ENCODE results near the gene HOXA4. TPM values are rescaled to one million over a fixed set of nuclear protein-coding genes. Genes with fewer than 3 reads are reported as not detected.

HOXA4 gene
- total RNA-seq, 2 experiments from 2014 or later = 0.15 TPM; not detected in 1

- peaks cover 80% of the 10 kb centered on the region for H3K27me3 Mint-ChIP-seq
These were observed 30.8 kb downstream of the HOXA4 start for GRCh38 chr7:27099453-27100370.

DNA sequence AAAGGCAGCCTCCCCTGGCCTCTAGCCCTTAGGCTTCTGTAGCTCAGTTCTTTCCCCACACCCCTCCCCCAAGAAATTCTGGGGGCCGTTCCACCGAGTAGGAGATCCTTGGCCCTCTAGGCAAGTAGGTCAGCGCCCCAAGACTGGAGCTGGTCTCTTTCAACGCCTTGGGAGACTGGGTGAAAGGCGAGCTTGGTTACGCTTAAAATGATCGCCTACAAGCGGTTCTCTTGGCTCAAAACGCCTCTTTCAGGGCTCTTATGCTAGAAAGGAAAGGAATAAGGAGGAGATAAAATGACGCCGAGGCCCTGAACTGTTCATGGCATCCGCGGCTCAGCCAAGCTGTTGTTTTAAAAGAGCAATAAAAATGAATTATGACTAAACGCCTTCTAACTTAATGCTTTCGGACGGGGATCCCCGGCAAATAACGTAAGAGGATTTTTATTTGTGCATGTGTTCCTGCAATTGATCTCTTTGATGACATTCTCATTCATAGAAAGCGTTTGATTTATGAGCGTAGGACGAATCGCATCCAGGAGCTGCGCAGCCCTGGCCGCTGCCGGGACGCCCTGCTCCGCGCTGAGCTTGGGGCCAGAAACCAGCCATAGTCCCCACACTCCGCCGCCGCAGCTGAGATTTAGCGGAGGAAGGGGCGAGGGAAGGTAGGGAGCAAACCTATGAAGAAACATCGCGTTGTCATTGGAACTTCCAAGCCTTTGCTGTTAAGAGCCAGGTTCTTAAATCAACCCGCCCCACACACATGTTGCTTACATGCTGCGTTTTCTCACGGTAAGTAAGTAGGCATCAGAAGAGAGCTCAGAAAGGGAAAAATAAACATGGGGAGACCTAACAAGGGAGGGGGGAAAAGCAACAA is 31.7 kb downstream of the HOXA4 start:
- peaks cover 82% of the 10 kb centered on the region for H3K27me3 Mint-ChIP-seq
- H3K4me3 Mint-ChIP-seq = no peak overlapping the region
- no peaks in the 10 kb centered on the region for H3K9me3 Mint-ChIP-seq
- DNase-seq = no peak
- H3K27ac Mint-ChIP-seq = no peak overlapping the region
- peaks cover 8% of the 10 kb centered on the region for H3K36me3 Mint-ChIP-seq (ENCODE audit: low read depth)
- ChIA-PET CTCF (interaction anchor here (0.5 kb wide), 2 partner anchors 22 to 248 kb away, joined by 5 read pairs; no protein-coding TSS in a partner anchor), POLR2A (no interaction called here)
- peaks cover 26% of the 10 kb centered on the region for H3K4me1 Mint-ChIP-seq

More at GRCh38 chr7:27099453-27100370, 30.8 kb downstream of the HOXA4 start:
- Mint-ChIP-seq H3K4me3 (no peak overlapping the region), H3K4me1 (peaks cover 25% of the 10 kb centered on the region), H3K9me3 (no peaks in the 10 kb centered on the region), H3K27ac (no peak overlapping the region), H3K36me3 (ENCODE audit: low read depth) (peaks cover 8% of the 10 kb centered on the region)
- DNase-seq = no peak
- ChIA-PET POLR2A (no interaction called here), CTCF (interaction anchor here (0.5 kb wide), 1 partner anchor 249 kb away, joined by 5 read pairs; no protein-coding TSS in a partner anchor)

- Mint-ChIP-seq H3K4me1 (peaks cover 26% of the 10 kb centered on the region), H3K4me3 (peak overlapping the region; percentile 85), H3K27ac (no peak overlapping the region), H3K9me3 (no peaks in the 10 kb centered on the region), H3K27me3 (peaks cover 80% of the 10 kb centered on the region), H3K36me3 (ENCODE audit: low read depth) (peaks cover 8% of the 10 kb centered on the region)
- CTCF ChIA-PET = no interaction called here
- DNase-seq = no peak
- POLR2A ChIA-PET = no interaction called here
These were observed 32.6 kb downstream of the HOXA4 start for GRCh38 chr7:27097686-27098577.

- ChIA-PET POLR2A (interaction anchor here (0.9 to 1.0 kb wide), 2 partner anchors 232 to 234 kb away, joined by 3 to 5 read pairs; no protein-coding TSS in a partner anchor), CTCF (interaction anchor here (1.3 kb wide), 2 partner anchors 8 to 54 kb away, joined by 3 to 6 read pairs; no protein-coding TSS in a partner anchor)
- Mint-ChIP-seq H3K27ac (no peak overlapping the region), H3K27me3 (peaks cover 81% of the 10 kb centered on the region), H3K36me3 (ENCODE audit: low read depth) (peaks cover 8% of the 10 kb centered on the region), H3K4me3 (peak overlapping the region; percentile 85), H3K9me3 (no peaks in the 10 kb centered on the region), H3K4me1 (peaks cover 20% of the 10 kb centered on the region)
- no peak for DNase-seq
These were observed 33.6 kb downstream of the HOXA4 start for GRCh38 chr7:27096768-27097514.

DNA sequence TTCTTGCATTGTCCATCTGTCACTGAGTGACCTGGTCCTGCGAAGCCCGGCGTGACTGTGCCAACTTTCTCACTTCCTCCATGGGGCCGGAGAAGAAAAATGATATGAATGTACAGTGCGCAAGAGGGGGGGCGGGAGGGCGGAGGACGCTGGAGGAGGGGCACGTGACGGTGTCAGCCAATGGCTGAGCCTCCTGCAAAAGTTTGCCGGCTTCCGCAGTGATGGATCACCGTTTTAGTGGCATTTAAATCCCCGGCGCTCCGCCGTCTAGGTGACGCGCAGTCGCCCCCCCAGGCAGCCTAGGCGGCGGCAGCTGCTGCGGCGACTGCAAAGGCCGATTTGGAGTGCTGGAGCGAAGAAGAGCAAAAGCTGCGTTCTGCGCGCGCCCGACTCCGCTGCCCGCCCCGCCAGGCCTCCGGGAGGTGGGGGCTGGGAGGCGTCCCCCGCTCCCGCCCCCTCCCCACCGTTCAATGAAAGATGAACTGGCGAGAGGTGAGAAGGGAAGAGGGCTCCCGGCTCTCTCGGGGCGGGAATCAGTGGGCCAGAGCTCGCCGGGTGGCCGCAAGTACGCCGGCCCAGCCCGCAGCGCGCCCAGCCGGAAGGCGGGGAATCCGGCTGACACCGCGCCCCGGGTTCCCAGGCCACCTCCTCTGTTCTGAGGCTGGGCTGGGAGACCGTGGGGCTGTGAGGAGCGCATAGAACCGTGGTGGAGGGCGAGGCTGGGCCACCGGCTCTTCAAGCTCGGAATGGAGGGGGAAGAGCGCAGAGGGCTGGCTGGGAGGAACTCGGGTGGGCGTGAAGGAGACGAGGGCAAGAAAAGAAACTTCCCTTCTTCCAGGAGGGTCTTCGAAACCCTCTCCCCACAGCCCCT is 34.4 kb downstream of the HOXA4 start, which contains the start of gene HOXA1:
Gene HOXA1 (minus strand): TSS at position 104 of the 871 bp plus-strand sequence. CDS start 88 bp downstream, at position 16.
- H3K27ac Mint-ChIP-seq = peak within 1 kb of the TSS; percentile 70
- no peaks in the 10 kb centered on the region for H3K9me3 Mint-ChIP-seq
- peaks cover 20% of the 10 kb centered on the region for H3K4me1 Mint-ChIP-seq
- H3K27me3 Mint-ChIP-seq = peaks cover 81% of the 10 kb centered on the region
- POLR2A ChIA-PET = interaction anchor here (0.9 to 1.0 kb wide), 2 partner anchors 231 to 233 kb away, joined by 3 to 5 read pairs; no protein-coding TSS in a partner anchor
- H3K36me3 Mint-ChIP-seq (ENCODE audit: low read depth) = peaks cover 4% of the 10 kb centered on the region
- CTCF ChIA-PET = interaction anchor here (1.3 kb wide), 2 partner anchors 9 to 54 kb away, joined by 3 to 6 read pairs; no protein-coding TSS in a partner anchor
- peak; percentile 78 for DNase-seq
- H3K4me3 Mint-ChIP-seq = peak within 1 kb of the TSS; percentile 85

GRCh38 chr7:27095050-27095896 is 35.3 kb downstream of the HOXA4 start:
- Mint-ChIP-seq H3K4me3 (peak overlapping the region; percentile 85), H3K4me1 (peaks cover 20% of the 10 kb centered on the region), H3K9me3 (no peaks in the 10 kb centered on the region), H3K27me3 (peaks cover 81% of the 10 kb centered on the region), H3K27ac (peak overlapping the region; percentile 70), H3K36me3 (ENCODE audit: low read depth) (peaks cover under 1% of the 10 kb centered on the region)
- peak; percentile 18 for DNase-seq
- CTCF ChIA-PET = interaction anchor here (1.3 kb wide), 1 partner anchor 55 kb away, joined by 4 read pairs; no protein-coding TSS in a partner anchor
- POLR2A ChIA-PET = no interaction called here

DNA sequence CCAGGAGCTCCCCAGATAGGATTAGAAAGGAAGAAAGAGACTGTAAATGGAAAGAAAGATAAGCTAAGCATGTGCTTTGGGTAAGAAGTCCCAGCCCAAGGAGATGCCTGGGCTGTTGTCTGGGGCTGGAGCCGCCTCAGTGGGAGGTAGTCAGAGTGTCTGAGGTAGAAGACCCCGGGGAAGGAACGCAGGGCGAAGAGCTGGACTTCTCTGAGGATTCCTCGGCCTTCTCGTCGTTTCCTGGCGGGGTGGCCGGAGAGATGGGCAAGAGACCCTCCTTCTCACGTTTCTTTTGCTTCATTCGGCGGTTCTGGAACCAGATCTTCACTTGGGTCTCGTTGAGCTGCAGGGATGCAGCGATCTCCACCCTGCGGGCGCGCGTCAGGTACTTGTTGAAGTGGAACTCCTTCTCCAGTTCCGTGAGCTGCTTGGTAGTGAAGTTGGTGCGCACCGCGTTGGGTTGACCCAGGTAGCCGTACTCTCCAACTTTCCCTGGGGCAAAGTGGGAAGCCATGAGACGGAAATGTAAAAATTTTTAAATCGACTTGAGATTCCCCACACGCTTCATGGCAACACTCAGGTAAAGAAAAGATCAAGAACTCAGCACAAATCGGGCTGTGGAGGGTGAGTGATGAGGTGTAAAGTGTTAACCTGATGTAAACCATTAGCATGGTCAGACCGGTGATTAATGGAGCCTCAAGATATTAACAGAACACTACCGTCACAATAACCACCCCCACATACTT is 36.1 kb downstream of the HOXA4 start:
- Mint-ChIP-seq H3K4me3 (peak overlapping the region; percentile 85), H3K27me3 (peaks cover 84% of the 10 kb centered on the region), H3K36me3 (ENCODE audit: low read depth) (no peaks in the 10 kb centered on the region), H3K9me3 (no peaks in the 10 kb centered on the region), H3K4me1 (peaks cover 20% of the 10 kb centered on the region), H3K27ac (no peak overlapping the region)
- ChIA-PET CTCF (interaction anchor here (1.3 kb wide), 1 partner anchor 56 kb away, joined by 4 read pairs; no protein-coding TSS in a partner anchor), POLR2A (no interaction called here)
- DNase-seq = no peak

DNA sequence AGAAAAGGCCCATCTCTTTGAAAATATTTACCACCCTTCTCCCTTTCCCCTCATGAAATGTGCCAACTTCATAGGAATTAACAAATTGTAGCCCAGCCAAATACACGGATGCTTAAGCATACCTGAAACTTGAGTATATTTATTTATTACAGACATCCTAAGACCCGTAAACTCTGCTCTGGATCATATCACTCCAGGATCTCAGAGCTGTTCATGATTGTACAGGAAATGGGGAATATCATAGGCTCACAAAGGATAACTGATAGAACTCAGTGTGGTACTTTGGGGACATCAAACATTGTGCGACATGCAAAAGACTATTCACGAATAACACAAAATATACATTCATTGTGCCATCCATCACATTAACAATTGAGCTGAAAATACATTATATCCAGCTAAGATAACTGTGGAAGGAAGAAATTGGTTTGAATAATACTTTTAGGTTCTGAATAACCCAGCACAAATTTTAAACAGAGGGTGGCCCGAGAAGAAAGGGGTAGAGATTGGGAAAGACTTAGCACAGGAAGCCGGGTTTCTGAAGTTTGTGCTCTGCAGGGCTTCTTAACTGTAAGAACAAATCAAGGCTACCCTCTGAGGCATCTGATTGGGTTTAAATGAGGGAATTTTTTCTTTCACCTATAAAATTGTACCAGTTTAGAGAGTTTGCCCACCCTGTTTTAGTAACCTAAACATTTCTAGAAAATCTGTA is 37.2 kb downstream of the HOXA4 start:
- no peak for DNase-seq
- peaks cover 20% of the 10 kb centered on the region for H3K4me1 Mint-ChIP-seq
- CTCF ChIA-PET = interaction anchor here (1.3 kb wide), 1 partner anchor 57 kb away, joined by 4 read pairs; no protein-coding TSS in a partner anchor
- no peaks in the 10 kb centered on the region for H3K9me3 Mint-ChIP-seq
- no peak overlapping the region for H3K4me3 Mint-ChIP-seq
- H3K27ac Mint-ChIP-seq = no peak overlapping the region
- peaks cover 85% of the 10 kb centered on the region for H3K27me3 Mint-ChIP-seq
- POLR2A ChIA-PET = interaction anchor here (1.1 kb wide), 1 partner anchor 12 kb away, joined by 3 read pairs; no protein-coding TSS in a partner anchor
- no peaks in the 10 kb centered on the region for H3K36me3 Mint-ChIP-seq (ENCODE audit: low read depth)

DNA sequence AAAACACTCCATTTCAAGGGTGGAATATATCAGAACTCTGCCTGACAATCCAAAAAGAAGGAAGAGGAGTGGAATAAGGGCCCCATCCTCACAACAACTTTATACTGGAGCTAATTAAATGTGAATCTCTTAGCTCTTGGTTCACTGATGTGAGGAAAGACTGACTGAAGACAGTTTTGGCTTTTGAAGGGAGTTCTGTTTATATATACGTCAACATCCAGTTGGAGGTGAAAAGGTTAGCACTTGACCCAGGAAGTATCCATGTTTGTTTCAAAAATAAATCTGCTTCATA is 37.8 kb downstream of the HOXA4 start:
- ChIA-PET POLR2A (interaction anchor here (1.1 kb wide), 1 partner anchor 13 kb away, joined by 3 read pairs; no protein-coding TSS in a partner anchor), CTCF (interaction anchor here (0.6 kb wide), 1 partner anchor 76 kb away, joined by 3 read pairs; no protein-coding TSS in a partner anchor)
- Mint-ChIP-seq H3K36me3 (ENCODE audit: low read depth) (no peaks in the 10 kb centered on the region), H3K27ac (no peak overlapping the region), H3K4me3 (no peak overlapping the region), H3K27me3 (peaks cover 84% of the 10 kb centered on the region), H3K9me3 (no peaks in the 10 kb centered on the region), H3K4me1 (peaks cover 19% of the 10 kb centered on the region)
- DNase-seq = no peak

Measured in activated CD4-positive, alpha-beta memory T cell treated with anti-CD3 and anti-CD28 coated beads, Interleukin-2, amount 10 ng/mL, durations not matched to agents 7 days and 5 days (primary cell).